Endothelial cell of umbilical vein (primary cell): ENCODE data around the gene TAF3. TPM values are rescaled to one million over a fixed set of nuclear protein-coding genes. Genes with fewer than 3 reads are reported as not detected.

Source experiments
- BruUV-seq: library from RNA; stranded (reverse); fragments of 400-500 nt; replicated peaks from 2 replicates; lab custom pipeline; 2021; lab: Mats Ljungman, UMichigan
- CTCF ChIA-PET: fragments of 300-600, 350-600 bp; sonication (Branson Sonifier 250); formaldehyde crosslinking; loops from one replicate; lab custom pipeline; 2021; ENCODE audit warnings: antibody characterized with exemption, inconsistent platforms; lab: Charles Lee
- POLR2A ChIA-PET: fragments of 300-600, 350-600 bp; sonication (Branson Sonifier 250); formaldehyde crosslinking; loops from one replicate; lab custom pipeline; 2021; ENCODE audit warnings: antibody characterized with exemption, inconsistent platforms; lab: Charles Lee
- DNase-seq: peaks from one replicate; pipeline ENCODE4 v3.0.0-alpha.2; 2011; ENCODE audit warnings: low read depth, low spot score
- FAIRE-seq: peaks from 2 replicates; lab custom pipeline; 2011; peaks lifted over from hg19 to GRCh38; lab: Jason Lieb, UNC
- H2AFZ ChIP-seq: 2 replicates; pipeline ENCODE4 v1.6.0; 2012; ENCODE audit warnings: low read depth, low read length, control low read depth, inconsistent platforms
- H3K27ac ChIP-seq: 2 replicates; pipeline ENCODE4 v1.5.1; 2011; ENCODE audit warnings: low read depth, mild to moderate bottlenecking, control low read depth, low read length, moderate library complexity; ENCODE audit not compliant: insufficient read depth
- H3K27me3 ChIP-seq, 2 experiments: 2 replicates each; pipeline versions ENCODE4 v1.6.0 to v1.6.1; 2011; ENCODE audit warnings: low read length in 2 of 2, mixed read lengths in 1 of 2; ENCODE audit not compliant: control insufficient read depth in 2 of 2, insufficient read depth in 2 of 2
- H3K36me3 ChIP-seq, 2 experiments: 2 replicates in 1 of 2; 3 replicates in 1 of 2; pipeline ENCODE4 v1.5.1; 2011; ENCODE audit warnings: low read length in 2 of 2, mild to moderate bottlenecking in 1 of 2, moderate library complexity in 1 of 2; ENCODE audit not compliant: control insufficient read depth in 2 of 2, insufficient read depth in 2 of 2; ENCODE audit errors: extremely low read depth in 1 of 2
- H3K4me1 ChIP-seq: 3 replicates; pipeline ENCODE4 v1.5.1; 2011; ENCODE audit warnings: mild to moderate bottlenecking, low read length; ENCODE audit not compliant: control insufficient read depth, insufficient read depth; ENCODE audit errors: extremely low read depth
- H3K4me2 ChIP-seq: 2 replicates; pipeline ENCODE4 v1.6.1; 2011; ENCODE audit warnings: low read length, control low read depth, mixed read lengths; ENCODE audit not compliant: insufficient read depth
- H3K4me3 ChIP-seq, 3 experiments: fragments of 200-600 bp in 1 of 3; sonication (generic), shearing (Covaris generic) in 1 of 3; replicated peaks in 1 of 3; 2 replicates each; pipeline ENCODE4 v1.5.1; 2011 to 2016; ENCODE audit warnings: control low read depth in 3 of 3, low read length in 3 of 3, mild to moderate bottlenecking in 2 of 3, inconsistent platforms in 1 of 3, low read depth in 1 of 3, moderate library complexity in 1 of 3; ENCODE audit not compliant: insufficient read depth in 1 of 3
- H3K79me2 ChIP-seq: 2 replicates; pipeline ENCODE4 v1.6.0; 2012; ENCODE audit warnings: low read length, inconsistent platforms; ENCODE audit not compliant: control insufficient read depth, insufficient read depth
- H3K9ac ChIP-seq: replicated peaks from 2 replicates; pipeline ENCODE3; 2011; ENCODE audit warnings: low read length, control low read depth; ENCODE audit not compliant: insufficient read depth; ENCODE audit errors: extremely low read depth
- H3K9me1 ChIP-seq: replicated peaks from 3 replicates; pipeline ENCODE4 v1.6.0; 2011; ENCODE audit warnings: mild to moderate bottlenecking, low read length; ENCODE audit not compliant: control insufficient read depth, insufficient read depth; ENCODE audit errors: extremely low read depth
- H3K9me3 ChIP-seq: replicated peaks from 2 replicates; pipeline ENCODE4 v1.5.1; 2012; ENCODE audit warnings: low read length, inconsistent platforms; ENCODE audit not compliant: control insufficient read depth, insufficient read depth
- H4K20me1 ChIP-seq: replicated peaks from 2 replicates; pipeline ENCODE3; 2011; ENCODE audit warnings: mild to moderate bottlenecking, low read length; ENCODE audit not compliant: control insufficient read depth, insufficient read depth; ENCODE audit errors: extremely low read depth
- EZH2 ChIP-seq: IDR thresholded peaks from 2 replicates; pipeline ENCODE4 v1.6.1; 2012; ENCODE audit warnings: borderline replicate concordance, low read depth, mild to moderate bottlenecking, moderate library complexity, low read length, inconsistent platforms; ENCODE audit not compliant: severe bottlenecking
- FOS ChIP-seq: IDR thresholded peaks from 2 replicates; pipeline ENCODE4 v1.6.1; 2011; ENCODE audit warnings: mild to moderate bottlenecking, low read length, moderate library complexity, borderline replicate concordance; ENCODE audit not compliant: insufficient read depth
- GATA2 ChIP-seq: IDR thresholded peaks from 2 replicates; pipeline ENCODE4 v1.7.0; 2011; ENCODE audit warnings: low read depth, mild to moderate bottlenecking, moderate library complexity, mixed read lengths, low read length; ENCODE audit not compliant: insufficient read length, insufficient read depth
- JUN ChIP-seq: IDR thresholded peaks from 2 replicates; pipeline ENCODE4 v1.6.1; 2011; ENCODE audit warnings: borderline replicate concordance, low read depth; ENCODE audit not compliant: insufficient read length, insufficient read depth
- POLR2A ChIP-seq: IDR thresholded peaks from 2 replicates; pipeline ENCODE4 v1.6.1; 2012; ENCODE audit warnings: low read depth, mild to moderate bottlenecking, control low read depth, low read length
- POLR2AphosphoS5 ChIP-seq: IDR thresholded peaks from 2 replicates; pipeline ENCODE4 v1.6.1; 2012; ENCODE audit warnings: low read depth, mild to moderate bottlenecking, control low read depth, low read length, moderate library complexity; ENCODE audit not compliant: insufficient read depth
- dilution Hi-C: fragments of 300-500 bp; cut with MboI; formaldehyde crosslinking; loops from one replicate; pipeline ENCODE4 v1.15.0; 2019; ENCODE audit warnings: low sequenced_read_pairs; ENCODE audit not compliant: extremely low pct_ligation_motif_present
- intact Hi-C: fragments of 100-400 bp; cut with micrococcal nuclease; formaldehyde crosslinking; loops from one replicate; pipeline ENCODE4 v1.10.0; 2022
- polyA plus RNA-seq, 4 experiments: library from polyadenylated mRNA; depleted of rRNA in 3 of 4; stranded (reverse) in 3 of 4; unstranded in 1 of 4; fragments of >200 nt; gene quantifications; 2 replicates each; pipeline versions ENCODE4 v1.2.1 to v1.2.3, GENCODE V29; 2011 to 2012; ENCODE audit warnings: missing spikeins in 1 of 4
- total RNA-seq: library from RNA; stranded (reverse); gene quantifications from 2 replicates; pipeline ENCODE4 v1.2.3, GENCODE V29; 2021
- TF ChIP-seq, protein P1 (sequence below), 2 donors: IDR thresholded peaks; 1 replicate in 1 of 2; 2 replicates in 1 of 2; pipeline ENCODE4 v1.5.1; 2011; ENCODE audit warnings: low read length in 2 of 2, mild to moderate bottlenecking in 2 of 2, moderate library complexity in 2 of 2, control low read depth in 1 of 2, inconsistent platforms in 1 of 2, low read depth in 1 of 2; ENCODE audit not compliant: insufficient read depth in 1 of 2; ENCODE audit errors: extremely low read depth in 1 of 2
- TF ChIP-seq, protein P2 (sequence below): IDR thresholded peaks from 2 replicates; pipeline ENCODE4 v1.6.1; 2011; ENCODE audit not compliant: insufficient read depth, insufficient read length

Gene TAF3
- total and polyA plus RNA-seq, 2 donors (not counting 3 experiments of a cell fraction or from before 2014, with no cell fraction given): 2.4 to 10.5 TPM

DNA sequence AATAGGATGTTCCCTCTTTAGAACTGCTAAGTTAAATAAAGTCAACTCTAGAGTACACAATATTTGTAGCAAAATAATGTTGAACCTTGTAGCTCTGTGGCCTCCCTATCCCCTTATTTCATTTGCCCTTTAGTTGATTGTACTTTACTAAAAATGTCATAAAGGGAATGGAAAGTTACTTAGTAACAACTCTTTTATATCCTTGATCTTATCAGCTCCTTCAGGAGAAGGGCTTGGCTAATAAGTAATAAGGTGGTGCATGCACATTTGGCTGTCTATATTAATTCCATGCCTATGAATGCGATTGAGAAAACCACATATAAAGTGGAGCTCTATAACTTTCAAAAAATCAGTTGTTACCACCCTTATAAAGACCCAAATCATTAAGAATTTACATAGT lies 194.7 kb downstream of the TAF3 start:
- H3K27me3 ChIP-seq: no peaks in the 10 kb centered on the region
- no peaks in the 10 kb centered on the region for H3K9me3 ChIP-seq
- H3K27ac ChIP-seq: no peak overlapping the region
- ChIA-PET CTCF (interaction anchor here (1.2 kb wide), 1 partner anchor 41 kb away, joined by 5 read pairs; no protein-coding TSS in a partner anchor), POLR2A (no interaction called here)
- intact Hi-C loops: no loop called here
- H4K20me1 ChIP-seq: no peaks in the 10 kb centered on the region
- BruUV-seq: no TSS peak
- dilution Hi-C loops: no loop called here
- no peak overlapping the region for H2AFZ ChIP-seq
- H3K9ac ChIP-seq: no peak overlapping the region
- no peaks in the 10 kb centered on the region for H3K9me1 ChIP-seq
- TF ChIP-seq GATA2: no peak
- TF ChIP-seq JUN: no peak
- TF ChIP-seq FOS: no peak
- TF ChIP-seq, protein P1, sequence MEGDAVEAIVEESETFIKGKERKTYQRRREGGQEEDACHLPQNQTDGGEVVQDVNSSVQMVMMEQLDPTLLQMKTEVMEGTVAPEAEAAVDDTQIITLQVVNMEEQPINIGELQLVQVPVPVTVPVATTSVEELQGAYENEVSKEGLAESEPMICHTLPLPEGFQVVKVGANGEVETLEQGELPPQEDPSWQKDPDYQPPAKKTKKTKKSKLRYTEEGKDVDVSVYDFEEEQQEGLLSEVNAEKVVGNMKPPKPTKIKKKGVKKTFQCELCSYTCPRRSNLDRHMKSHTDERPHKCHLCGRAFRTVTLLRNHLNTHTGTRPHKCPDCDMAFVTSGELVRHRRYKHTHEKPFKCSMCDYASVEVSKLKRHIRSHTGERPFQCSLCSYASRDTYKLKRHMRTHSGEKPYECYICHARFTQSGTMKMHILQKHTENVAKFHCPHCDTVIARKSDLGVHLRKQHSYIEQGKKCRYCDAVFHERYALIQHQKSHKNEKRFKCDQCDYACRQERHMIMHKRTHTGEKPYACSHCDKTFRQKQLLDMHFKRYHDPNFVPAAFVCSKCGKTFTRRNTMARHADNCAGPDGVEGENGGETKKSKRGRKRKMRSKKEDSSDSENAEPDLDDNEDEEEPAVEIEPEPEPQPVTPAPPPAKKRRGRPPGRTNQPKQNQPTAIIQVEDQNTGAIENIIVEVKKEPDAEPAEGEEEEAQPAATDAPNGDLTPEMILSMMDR (IDR thresholded peaks at IDR 0.05; ENCODE audit: extremely low read depth in 1 of 2, insufficient read depth in 1 of 2, low read depth in 1 of 2, low read length in 2 of 2): no peak
- TF ChIP-seq, protein P2, sequence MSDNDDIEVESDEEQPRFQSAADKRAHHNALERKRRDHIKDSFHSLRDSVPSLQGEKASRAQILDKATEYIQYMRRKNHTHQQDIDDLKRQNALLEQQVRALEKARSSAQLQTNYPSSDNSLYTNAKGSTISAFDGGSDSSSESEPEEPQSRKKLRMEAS: no peak
- TF ChIP-seq POLR2A: no peak
- no peak for TF ChIP-seq POLR2AphosphoS5
- TF ChIP-seq EZH2: no peak
- H3K4me3 ChIP-seq: no peak overlapping the region
- no peaks in the 10 kb centered on the region for H3K79me2 ChIP-seq
- peaks cover 5% of the 10 kb centered on the region for H3K4me1 ChIP-seq
- peaks cover 0 to 4% of the 10 kb centered on the region in 2 experiments for H3K36me3 ChIP-seq
- no peak for FAIRE-seq
- H3K4me2 ChIP-seq: no peak overlapping the region
- no peak for DNase-seq
